HG03060 (cell line): Measurements from ENCODE around the gene TRPC4AP.
"Not testable (repeated sequence)": the region's sequence is repeated elsewhere in the genome, so short reads cannot be mapped to it uniquely, and the experiment has no call there.

Experiments used
- ATAC-seq: cut with Tn5 transposase; IDR thresholded peaks from one replicate; pipeline ENCODE4 v1.9.1; 2021; ENCODE audit warnings: low read depth, moderate number of reproducible peaks; ENCODE audit not compliant: unreplicated experiment

TRPC4AP gene

GRCh38 chr20:35104685-35105295, 12.2 kb upstream of the TRPC4AP start:
- no peak for ATAC-seq

- no peak for ATAC-seq
Observed at GRCh38 chr20:35101620-35102019, 9.0 kb upstream of the TRPC4AP start.

GRCh38 chr20:35093267-35093884, 769 bp upstream of the TRPC4AP start:
- no peak for ATAC-seq

GRCh38 chr20:35091816-35092523, 637 bp downstream of the TRPC4AP start:
- no peak for ATAC-seq

GRCh38 chr20:35088231-35089145, 4.1 kb downstream of the TRPC4AP start:
- ATAC-seq, result no peak

- no peak for ATAC-seq
Observed at GRCh38 chr20:35087791-35088190, 4.8 kb downstream of the TRPC4AP start.

- ATAC-seq, result no peak
Observed at GRCh38 chr20:35087355-35087754, 5.3 kb downstream of the TRPC4AP start.

- ATAC-seq, result no peak
Observed at GRCh38 chr20:35085477-35086225, 7.0 kb downstream of the TRPC4AP start.

GRCh38 chr20:35084998-35085397, 7.6 kb downstream of the TRPC4AP start:
- ATAC-seq, result no peak

- not testable (repeated sequence) for ATAC-seq
Observed at GRCh38 chr20:35080348-35080642, 12.3 kb downstream of the TRPC4AP start.

- no peak for ATAC-seq
Observed at GRCh38 chr20:35079472-35080347, 12.9 kb downstream of the TRPC4AP start.

- ATAC-seq, result no peak
Observed at GRCh38 chr20:35077872-35078271, 14.7 kb downstream of the TRPC4AP start.

GRCh38 chr20:35077341-35077740, 15.3 kb downstream of the TRPC4AP start:
- no peak for ATAC-seq

GRCh38 chr20:35071436-35072153, 21.0 kb downstream of the TRPC4AP start:
- ATAC-seq, result not testable (repeated sequence)

GRCh38 chr20:35066194-35066593, 26.4 kb downstream of the TRPC4AP start:
- ATAC-seq, result no peak

GRCh38 chr20:35065181-35065580, 27.4 kb downstream of the TRPC4AP start:
- ATAC-seq, result no peak

- ATAC-seq, result no peak
Observed at GRCh38 chr20:35063168-35063567, 29.4 kb downstream of the TRPC4AP start.

- no peak for ATAC-seq
Observed at GRCh38 chr20:35062478-35062877, 30.1 kb downstream of the TRPC4AP start.

GRCh38 chr20:35060168-35060567, 32.4 kb downstream of the TRPC4AP start:
- no peak for ATAC-seq
